AG04449 (cell line): Measurements from ENCODE around the gene GPR35.
A peak's percentile ranks its signal among the peaks of the same experiment; 100 is the strongest.

Experiments used
- CTCF ChIA-PET: fragments of 350-600 bp; formaldehyde crosslinking; extraction: SDS; loops from one replicate; lab custom pipeline; 2021; ENCODE audit warnings: antibody characterized with exemption; lab: Yijun Ruan, JAX
- POLR2A ChIA-PET: fragments of 400-600, 350-600 bp; formaldehyde crosslinking; extraction: SDS; loops from one replicate; lab custom pipeline; 2020; ENCODE audit warnings: antibody characterized with exemption, inconsistent platforms; lab: Yijun Ruan, JAX
- DNase-seq: peaks from one replicate; pipeline ENCODE4 v3.0.0-alpha.2; 2010; ENCODE audit warnings: low read depth, low spot score
- H3K4me3 ChIP-seq: 2 replicates; pipeline ENCODE4 v1.5.1; 2011; ENCODE audit warnings: low read depth, mild to moderate bottlenecking, control low read depth, low read length
- CTCF ChIP-seq: IDR thresholded peaks from one replicate; pipeline ENCODE4 v1.5.1; 2011; ENCODE audit warnings: mild to moderate bottlenecking, moderate library complexity, low read length, control low read depth, inconsistent platforms; ENCODE audit not compliant: insufficient read depth; ENCODE audit errors: missing control alignments

The GPR35 gene

GRCh38 chr2:240636563-240637115, 11.4 kb downstream of the GPR35 start:
- no peak overlapping the region for H3K4me3 ChIP-seq
- no peak for DNase-seq
- no peak for TF ChIP-seq CTCF
- ChIA-PET CTCF (no interaction called here), POLR2A (no interaction called here)

GRCh38 chr2:240637116-240637900, 12.0 kb downstream of the GPR35 start:
- ChIA-PET POLR2A (no interaction called here), CTCF (no interaction called here)
- no peak overlapping the region for H3K4me3 ChIP-seq
- no peak for TF ChIP-seq CTCF
- DNase-seq: no peak

GRCh38 chr2:240637901-240638345, 12.6 kb downstream of the GPR35 start:
- ChIA-PET CTCF (no interaction called here), POLR2A (no interaction called here)
- H3K4me3 ChIP-seq: no peak overlapping the region
- no peak for DNase-seq
- no peak for TF ChIP-seq CTCF

- CTCF ChIA-PET: no interaction called here
- no peak overlapping the region for H3K4me3 ChIP-seq
- POLR2A ChIA-PET: no interaction called here
- no peak for TF ChIP-seq CTCF
- DNase-seq: no peak
These were observed 13.4 kb downstream of the GPR35 start for GRCh38 chr2:240638512-240639160.

- ChIA-PET CTCF (no interaction called here), POLR2A (no interaction called here)
- DNase-seq: no peak
- no peak overlapping the region for H3K4me3 ChIP-seq
- TF ChIP-seq CTCF: no peak
These were observed 14.3 kb downstream of the GPR35 start for GRCh38 chr2:240639566-240639965.

GRCh38 chr2:240640939-240641338, 15.7 kb downstream of the GPR35 start:
- POLR2A ChIA-PET: no interaction called here
- DNase-seq: no peak
- TF ChIP-seq CTCF: peak; percentile 56
- CTCF ChIA-PET: interaction anchor here (1.3 kb wide), 1 partner anchor 200 kb away, joined by 3 read pairs; no protein-coding TSS in a partner anchor
- no peak overlapping the region for H3K4me3 ChIP-seq
